GM18951 (cell line): ENCODE results near the gene ARHGAP9.
A peak's percentile ranks its signal among the peaks of the same experiment; 100 is the strongest.
"Not testable (repeated sequence)": the region's sequence is repeated elsewhere in the genome, so short reads cannot be mapped to it uniquely, and the experiment has no call there.

Source experiments
- POLR2A ChIP-seq: IDR thresholded peaks from 4 replicates; pipeline ENCODE4 v1.6.1; 2011; ENCODE audit warnings: mild to moderate bottlenecking; ENCODE audit not compliant: insufficient read length, insufficient read depth; ENCODE audit errors: extremely low read depth
- in situ Hi-C: fragments of 300-500 bp; cut with MboI; formaldehyde crosslinking; loops from one replicate; pipeline ENCODE4 v1.12.0; 2022; ENCODE audit warnings: low sequenced_read_pairs, mixed read lengths, inconsistent platforms; ENCODE audit not compliant: unreplicated experiment

The ARHGAP9 gene

DNA sequence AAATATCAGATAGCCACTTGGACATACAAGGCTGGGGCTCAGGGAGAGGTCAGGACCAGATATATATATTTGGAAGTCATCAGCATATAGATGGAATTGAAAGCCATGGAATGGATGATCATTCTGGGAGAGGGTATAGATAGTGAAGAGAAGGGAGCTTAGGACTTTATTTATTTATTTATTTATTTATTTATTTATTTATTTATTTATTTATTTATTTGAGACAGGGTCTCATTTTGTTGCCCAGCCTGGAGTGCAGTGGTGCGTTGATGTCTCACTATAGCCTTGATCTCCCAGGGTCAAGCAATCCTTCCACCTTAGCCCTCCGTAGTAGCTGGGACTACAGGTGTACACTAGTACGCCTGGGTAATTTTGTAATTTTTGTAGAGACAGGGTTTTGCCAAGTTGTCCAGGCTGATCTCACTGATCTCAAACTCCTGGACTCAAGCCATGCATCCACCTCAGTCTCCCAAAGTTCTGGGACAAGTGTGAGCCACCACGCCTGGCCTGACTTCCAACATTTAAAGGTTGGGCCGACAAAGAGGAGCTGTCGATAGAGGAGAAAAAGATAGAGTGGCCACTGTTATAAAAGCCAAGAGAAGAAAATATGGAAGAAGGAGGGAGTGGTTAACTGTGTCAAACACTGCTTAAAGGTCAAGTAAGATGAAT lies 33.2 kb downstream of the ARHGAP9 start:
- TF ChIP-seq POLR2A, result no peak

GRCh38 chr12:57444744-57445143 lies 34.9 kb downstream of the ARHGAP9 start:
- no peak for TF ChIP-seq POLR2A
- in situ Hi-C loops, result no loop called here

More for the DNA sequence above, 33.2 kb downstream of the ARHGAP9 start:
- in situ Hi-C loops, result no loop called here

- in situ Hi-C loops, result not testable (repeated sequence)
These were observed 35.3 kb downstream of the ARHGAP9 start for GRCh38 chr12:57444337-57444736.

DNA sequence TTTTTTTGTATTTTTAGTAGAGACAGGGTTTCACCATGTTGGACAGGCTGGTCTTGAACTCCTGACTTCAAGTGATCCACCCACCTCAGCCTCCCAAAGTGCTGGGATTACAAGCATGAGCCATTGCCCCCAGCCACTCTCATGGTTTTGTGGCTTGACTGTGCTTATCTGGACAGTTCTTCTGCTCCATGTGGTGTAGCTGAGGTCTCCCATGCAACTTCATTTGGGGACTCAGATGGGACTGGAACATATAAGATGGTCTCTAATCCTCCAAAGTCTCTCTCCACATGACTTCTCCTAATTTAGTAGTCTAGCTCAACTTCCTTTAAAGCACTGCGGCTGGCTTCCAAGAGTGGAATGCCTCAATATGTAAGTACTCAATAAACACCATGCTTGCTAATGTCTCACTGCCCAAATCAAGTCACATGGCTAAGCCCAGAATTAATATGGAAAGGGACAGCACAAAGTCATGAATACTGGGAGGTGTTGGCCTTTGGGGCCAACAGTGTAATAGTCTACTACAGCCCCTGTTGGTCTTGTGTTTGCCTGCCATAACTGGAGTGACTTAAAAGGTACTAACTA lies 37.7 kb downstream of the ARHGAP9 start:
- TF ChIP-seq POLR2A, result no peak
- in situ Hi-C loops, result no loop called here

DNA sequence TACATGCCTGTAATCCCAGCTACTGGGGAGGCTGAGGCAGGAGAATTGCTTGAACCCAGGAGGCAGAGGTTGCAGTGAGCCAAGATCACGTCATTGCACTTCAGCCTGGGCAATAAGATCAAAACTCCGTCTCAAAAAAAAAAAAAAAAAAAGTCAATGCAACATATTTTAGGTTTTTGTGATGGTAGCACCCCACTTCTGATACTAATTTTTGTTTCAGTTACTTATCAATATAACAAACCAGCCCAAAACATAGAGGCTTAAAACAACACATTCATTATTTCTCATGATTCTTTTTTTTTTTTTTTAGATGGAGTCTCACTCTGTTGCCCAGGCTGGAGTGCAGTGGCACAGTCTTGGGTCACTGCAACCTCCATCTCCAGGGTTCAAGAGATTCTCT lies 38.3 kb downstream of the ARHGAP9 start:
- in situ Hi-C loops, result not testable (repeated sequence)

- no peak for TF ChIP-seq POLR2A
- in situ Hi-C loops, result no loop called here
These were observed 39.9 kb downstream of the ARHGAP9 start for GRCh38 chr12:57439762-57440266.

GRCh38 chr12:57438400-57438799 lies 41.3 kb downstream of the ARHGAP9 start:
- in situ Hi-C loops, result no loop called here
- no peak for TF ChIP-seq POLR2A

- TF ChIP-seq POLR2A, result no peak
- in situ Hi-C loops, result no loop called here
These were observed 44.4 kb downstream of the ARHGAP9 start for GRCh38 chr12:57435293-57435692.

DNA sequence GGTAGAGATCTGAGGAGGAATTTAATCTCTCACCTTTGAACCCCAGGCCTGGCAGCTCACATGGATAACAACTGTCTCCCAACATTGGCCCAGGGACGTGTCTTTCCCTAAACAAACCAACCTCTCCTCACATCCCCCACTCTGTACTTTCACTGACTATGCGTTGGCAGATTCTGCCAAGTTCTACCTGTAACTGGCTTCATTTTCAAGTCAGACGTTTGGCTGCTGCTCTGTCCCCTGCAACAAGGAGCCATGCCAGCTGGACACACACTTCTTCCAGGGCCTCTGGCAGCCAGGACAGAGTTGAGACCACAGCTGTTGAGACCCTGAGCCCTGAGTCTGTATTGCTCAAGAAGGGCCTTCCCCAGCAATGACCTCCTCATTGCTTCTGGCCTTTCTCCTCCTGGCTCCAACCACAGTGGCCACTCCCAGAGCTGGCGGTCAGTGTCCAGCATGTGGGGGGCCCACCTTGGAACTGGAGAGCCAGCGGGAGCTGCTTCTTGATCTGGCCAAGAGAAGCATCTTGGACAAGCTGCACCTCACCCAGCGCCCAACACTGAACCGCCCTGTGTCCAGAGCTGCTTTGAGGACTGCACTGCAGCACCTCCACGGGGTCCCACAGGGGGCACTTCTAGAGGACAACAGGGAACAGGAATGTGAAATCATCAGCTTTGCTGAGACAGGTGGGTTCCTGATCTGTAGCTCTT lies 45.0 kb downstream of the ARHGAP9 start, which contains the start of gene INHBC:
TSS of gene INHBC (plus strand) at position 268 of the 707 bp plus-strand sequence. CDS start at position 371, 103 bp downstream.
- in situ Hi-C loops, result no loop called here

DNA sequence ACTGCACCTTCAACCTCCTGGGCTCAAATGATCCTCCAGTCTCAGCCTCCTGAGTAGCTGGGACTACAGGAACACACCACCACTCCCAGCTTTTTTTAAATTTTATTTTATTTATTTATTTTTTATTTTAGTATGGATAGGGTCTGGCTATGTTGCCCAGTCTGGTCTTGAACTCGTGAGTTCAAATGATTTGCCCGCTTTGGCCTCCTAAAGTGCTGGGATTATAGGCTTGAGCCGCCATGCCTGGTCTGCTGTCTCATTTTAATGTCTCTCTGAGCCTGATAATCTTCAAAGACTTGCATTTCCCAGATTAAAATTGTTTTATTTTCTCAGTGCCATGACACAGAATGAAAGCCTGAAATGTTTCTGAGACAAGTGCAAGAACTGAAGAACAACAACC lies 46.3 kb downstream of the ARHGAP9 start:
- in situ Hi-C loops, result no loop called here
- no peak for TF ChIP-seq POLR2A

More for the DNA sequence above, 45.0 kb downstream of the ARHGAP9 start, which contains the start of gene INHBC:
- TF ChIP-seq POLR2A, result no peak

- in situ Hi-C loops, result no loop called here
- no peak for TF ChIP-seq POLR2A
These were observed 47.9 kb downstream of the ARHGAP9 start for GRCh38 chr12:57431654-57432188.

DNA sequence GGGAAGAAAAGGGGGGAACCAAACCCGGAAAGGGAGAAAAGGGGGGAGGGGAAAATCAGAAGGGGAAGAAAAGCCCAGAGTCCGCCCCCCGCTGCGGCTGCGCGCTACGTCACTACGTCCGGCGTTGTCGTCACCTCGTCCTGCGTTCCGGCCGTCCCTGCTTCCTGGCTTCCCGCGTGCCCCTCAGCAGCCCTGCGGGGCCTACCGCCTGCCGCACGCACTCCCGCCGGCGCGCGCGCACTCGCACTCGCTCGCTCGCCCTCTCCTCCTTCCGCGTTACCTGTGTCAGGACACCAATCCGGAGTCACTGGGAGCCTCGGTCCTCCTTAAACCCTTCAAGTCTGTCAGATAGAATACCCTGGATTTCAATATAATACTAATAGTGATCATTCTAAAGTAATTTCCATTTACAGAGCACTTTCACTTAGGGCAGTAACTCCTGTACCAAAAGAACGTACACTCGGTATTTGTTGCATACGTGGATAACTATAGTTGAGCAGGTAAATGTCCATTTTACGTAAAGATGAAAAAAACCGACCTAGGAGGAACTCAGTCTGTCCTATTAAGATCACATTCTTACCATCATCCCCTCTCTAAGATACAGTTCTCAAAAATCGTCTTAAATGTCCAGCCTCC lies 48.6 kb downstream of the ARHGAP9 start, which contains the start of gene R3HDM2:
TSS of gene R3HDM2 (minus strand) at position 113 of the 636 bp plus-strand sequence. CDS start 120,615 bp downstream, outside the sequence.
- in situ Hi-C loops, result no loop called here
- peak; percentile 97 for TF ChIP-seq POLR2A
